DMS 273 treated with DMSO at 0.1 percent for 48 hours (cell line): Measurements from ENCODE around the gene CFD.
"Not testable (repeated sequence)": the region's sequence is repeated elsewhere in the genome, so short reads cannot be mapped to it uniquely, and the experiment has no call there.

ENCODE experiments used
- DNase-seq: peaks from one replicate; lab custom pipeline; 2025; lab: John Stamatoyannopoulos, UW

CFD gene

DNA sequence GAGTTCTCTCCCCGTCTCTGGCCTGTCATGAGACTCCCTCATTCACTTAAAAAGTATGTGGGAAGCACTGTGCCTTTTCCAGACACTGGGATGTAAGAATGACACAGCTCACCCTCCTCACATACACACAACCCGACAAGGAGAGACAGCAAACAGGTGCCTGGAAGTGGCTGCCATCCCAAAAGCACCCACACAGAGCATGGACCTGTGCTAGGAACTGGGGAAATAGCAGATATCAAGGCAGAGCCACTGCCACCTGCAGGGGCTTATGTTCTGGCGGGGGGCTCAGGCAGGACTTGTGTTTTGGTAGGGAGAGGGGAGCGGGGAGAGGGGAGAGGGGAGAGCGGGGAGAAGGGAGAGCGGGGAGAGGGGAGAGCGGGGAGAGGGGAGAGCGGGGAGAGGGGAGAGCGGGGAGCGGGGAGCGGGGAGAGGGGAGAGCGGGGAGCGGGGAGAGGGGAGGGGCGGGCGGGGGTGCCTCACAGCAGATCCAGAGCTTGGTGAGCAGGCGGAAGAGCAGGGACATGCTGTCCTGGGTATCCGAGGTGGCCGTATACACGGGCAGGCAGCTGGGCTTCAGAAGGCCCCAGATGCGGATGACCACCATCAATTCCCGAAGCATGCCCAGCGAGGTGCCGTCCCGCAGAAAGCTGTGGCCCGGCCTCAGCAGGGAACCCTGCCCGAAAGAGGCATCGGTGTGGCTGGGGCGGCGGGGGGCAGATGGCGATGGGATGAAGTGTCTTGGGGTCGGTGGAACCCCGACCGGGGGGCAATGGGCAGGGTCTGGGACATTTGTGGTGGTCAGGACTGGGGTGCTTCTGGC is 12.2 kb downstream of the CFD start:
- no peak for DNase-seq

DNA sequence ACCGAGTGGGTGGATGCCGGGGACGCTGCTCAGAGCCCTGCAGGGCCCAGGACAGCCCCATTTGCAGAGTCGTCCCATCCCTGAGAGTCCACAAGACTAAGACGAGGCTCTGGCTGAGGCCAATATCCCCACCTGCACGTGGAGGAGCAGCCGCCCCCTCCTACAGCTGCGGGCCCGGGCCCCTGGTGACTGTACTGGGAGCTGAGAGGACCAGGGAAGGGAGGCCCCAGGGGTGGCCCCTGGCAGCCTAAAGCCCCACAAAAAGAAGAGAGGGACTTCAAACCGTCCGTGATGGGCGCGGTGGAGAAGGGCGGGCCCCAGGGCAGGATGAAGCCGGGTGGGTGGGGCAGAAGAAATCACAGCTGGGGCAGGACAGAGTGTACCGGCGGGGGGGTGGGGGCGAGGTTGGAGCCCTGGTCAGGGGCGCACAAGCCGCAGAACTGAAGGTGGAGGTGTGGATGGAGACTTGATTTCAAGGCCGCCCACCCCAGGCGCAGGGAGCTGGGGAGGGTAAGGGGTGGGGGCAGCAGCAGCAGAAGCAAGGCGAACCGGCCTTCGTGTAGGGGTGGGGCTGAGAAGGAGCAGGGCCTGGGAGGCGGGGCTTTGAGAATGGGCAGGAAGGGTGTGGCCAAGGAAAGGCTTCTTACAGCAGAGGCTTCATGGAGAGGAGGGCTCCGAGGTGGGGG is 12.9 kb downstream of the CFD start:
- DNase-seq, result no peak

DNA sequence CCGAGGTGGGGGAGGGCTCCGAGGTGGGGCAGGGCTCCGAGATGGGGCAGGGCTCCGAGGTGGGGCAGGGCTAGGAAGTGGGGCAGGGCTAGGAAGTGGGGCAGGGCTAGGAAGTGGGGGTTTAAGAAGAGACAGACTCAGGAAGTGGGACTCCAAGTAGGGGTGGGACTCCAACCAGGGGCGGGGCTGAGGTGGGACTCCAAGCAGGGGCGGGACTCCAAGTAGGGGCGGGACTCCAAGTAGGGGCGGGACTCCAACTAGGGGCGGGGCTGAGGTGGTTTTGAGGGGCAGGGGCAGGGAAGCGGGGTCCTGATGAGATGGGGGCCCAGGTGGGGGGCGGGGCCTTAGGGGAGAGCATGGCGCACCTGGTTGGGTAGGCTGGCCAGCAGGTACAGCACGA is 13.6 kb downstream of the CFD start:
- DNase-seq, result no peak

DNA sequence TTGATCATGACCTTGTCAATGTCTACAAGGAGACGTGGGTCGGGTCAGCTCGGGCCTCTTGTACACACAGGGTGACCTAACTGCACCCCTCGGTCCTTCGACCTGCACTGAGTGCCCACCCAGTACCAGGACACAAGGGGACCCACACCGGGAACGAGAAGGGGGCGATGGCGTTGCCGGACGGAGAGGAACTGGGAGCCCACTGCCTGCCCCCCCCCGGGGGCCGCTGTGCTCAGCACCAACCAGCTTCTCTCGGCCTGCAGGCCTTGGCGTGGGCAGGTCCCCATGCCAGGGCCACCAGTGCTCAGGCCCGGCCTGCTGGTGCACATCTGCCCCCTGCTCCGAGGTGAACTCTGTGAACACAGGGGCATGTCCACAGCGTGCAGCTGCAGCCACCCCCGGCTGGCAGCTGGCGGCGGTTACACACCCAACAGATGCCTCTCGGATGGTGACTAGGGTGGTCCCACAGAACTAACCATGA is 14.1 kb downstream of the CFD start:
- no peak for DNase-seq

DNA sequence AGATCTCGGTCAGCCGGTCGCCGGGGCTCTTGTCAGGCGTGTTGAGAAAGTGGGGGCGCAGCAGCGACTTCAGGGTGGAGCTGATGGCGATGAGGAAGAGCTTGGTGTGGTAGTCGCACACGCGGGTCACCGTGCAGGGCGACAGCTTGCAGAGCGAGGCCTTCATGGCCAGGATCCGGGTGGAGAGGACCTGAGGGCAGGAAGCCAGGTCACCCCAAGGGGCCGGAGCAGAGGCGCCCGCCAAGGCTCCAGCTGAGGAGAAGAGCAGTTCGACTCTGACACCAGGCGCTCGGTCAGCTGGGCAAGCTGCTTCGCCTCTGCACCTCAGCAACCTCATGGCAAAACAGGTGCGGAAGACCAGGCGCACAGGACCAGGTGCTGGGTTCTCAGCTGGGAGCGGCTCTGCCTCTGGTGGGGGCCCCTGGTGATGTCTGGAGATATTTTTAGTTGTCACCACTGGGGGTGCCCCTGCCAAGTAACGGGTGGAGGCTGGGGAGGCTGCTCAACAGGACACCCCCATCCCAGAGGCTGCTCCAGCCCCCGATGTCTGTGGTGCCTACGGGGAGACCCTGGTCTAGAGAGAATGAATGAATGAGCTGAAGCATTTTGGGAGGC is 15.9 kb downstream of the CFD start:
- no peak for DNase-seq

DNA sequence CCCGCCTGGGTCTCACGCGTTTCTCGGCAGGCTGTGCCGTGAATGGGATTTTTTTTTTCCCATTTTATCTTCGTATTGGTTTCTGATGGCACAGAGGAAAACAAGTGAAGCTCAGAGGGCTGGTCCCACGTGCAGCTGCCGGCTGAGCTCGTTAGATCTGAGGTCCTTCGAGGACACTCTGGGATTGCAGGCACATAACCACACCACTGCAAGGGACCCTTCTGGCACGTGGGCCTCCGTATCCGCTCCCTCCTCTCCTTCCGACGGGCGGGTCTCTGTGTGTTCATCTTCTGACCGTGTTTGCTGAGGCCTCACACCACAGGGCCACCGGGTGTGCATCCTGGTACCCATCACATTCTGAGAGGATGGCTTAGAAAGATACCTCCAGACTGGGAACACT is 16.6 kb downstream of the CFD start:
- no peak for DNase-seq

DNA sequence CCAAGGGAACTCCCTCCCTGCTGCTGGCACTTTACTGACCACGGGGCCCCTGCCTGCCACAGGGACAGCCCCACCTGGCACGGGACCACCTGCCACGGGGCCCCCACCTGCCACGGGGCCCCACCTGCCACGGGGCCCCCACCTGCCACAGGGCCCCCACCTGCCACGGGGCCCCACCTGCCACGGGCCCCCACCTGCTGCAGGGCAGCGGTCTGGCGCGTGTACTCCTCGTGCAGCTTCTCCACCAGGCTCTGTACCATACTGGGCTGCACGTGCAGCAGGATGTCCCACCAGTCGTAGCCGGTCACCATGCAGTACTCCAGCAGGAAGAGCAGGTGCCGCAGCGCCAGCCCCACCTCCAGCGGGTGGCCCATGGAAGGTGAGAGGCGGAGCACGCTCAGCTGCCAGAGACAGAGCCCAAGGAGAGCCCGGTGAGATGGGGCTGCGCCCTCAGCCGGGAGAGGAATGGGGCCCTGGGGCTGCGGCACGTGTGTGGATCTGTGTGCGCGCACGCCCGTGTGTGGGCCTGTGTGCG is 17.4 kb downstream of the CFD start:
- DNase-seq, result no peak

DNA sequence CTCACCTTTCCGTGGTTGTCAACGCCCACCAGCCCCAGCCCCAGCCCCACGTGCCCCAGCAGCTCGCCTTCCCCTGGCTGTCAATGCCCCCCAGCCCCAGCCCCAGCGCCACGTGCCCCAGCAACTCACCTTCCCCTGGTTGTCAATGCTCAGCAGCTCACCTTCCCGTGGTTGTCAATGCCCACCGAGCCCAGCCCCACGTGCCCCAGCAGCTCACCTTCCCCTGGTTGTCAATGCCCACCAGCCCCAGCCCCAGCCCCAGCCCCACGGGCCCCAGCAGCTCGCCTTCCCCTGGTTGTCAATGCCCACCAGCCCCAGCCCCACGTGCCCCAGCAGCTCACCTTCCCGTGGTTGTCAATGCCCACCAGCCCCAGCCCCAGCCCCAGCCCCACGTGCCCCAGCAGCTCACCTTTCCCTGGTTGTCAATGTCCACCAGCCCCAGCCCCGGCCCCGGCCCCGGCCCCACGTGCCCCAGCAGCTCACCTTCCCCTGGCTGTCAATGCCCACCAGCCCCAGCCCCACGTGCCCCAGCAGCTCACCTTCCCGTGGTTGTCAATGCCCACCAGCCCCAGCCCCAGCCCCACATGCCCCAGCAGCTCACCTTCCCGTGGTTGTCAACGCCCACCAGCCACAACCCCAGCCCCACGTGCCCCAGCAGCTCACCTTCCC is 18.7 kb downstream of the CFD start:
- DNase-seq, result not testable (repeated sequence)

DNA sequence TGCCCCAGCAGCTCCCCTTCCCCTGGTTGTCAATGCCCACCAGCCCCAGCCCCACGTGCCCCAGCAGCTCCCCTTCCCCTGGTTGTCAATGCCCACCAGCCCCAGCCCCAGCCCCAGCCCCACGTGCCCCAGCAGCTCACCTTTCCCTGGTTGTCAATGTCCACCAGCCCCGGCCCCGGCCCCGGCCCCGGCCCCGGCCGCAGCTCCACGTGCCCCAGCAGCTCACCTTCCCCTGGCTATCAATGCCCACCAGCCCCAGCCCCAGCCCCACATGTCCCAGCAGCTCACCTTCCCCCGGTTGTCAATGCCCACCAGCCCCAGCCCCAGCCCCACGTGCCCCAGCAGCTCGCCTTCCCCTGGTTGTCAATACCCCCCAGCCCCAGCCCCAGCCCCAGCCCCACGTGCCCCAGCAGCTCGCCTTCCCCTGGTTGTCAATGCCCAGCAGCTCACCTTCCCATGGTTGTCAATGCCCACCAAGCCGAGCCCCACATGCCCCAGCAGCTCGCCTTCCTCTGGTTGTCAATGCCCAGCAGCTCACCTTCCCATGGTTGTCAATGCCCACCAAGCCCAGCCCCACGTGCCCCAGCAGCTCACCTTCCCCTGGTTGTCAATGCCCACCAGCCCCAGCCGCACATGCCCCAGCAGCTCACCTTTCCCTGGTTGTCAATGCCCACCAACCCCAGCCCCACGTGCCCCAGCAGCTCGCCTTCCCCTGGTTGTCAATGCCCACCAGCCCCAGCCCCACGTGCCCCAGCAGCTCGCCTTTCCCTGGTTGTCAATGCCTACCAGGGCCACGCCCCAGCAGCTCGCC is 19.5 kb downstream of the CFD start:
- DNase-seq, result not testable (repeated sequence)

DNA sequence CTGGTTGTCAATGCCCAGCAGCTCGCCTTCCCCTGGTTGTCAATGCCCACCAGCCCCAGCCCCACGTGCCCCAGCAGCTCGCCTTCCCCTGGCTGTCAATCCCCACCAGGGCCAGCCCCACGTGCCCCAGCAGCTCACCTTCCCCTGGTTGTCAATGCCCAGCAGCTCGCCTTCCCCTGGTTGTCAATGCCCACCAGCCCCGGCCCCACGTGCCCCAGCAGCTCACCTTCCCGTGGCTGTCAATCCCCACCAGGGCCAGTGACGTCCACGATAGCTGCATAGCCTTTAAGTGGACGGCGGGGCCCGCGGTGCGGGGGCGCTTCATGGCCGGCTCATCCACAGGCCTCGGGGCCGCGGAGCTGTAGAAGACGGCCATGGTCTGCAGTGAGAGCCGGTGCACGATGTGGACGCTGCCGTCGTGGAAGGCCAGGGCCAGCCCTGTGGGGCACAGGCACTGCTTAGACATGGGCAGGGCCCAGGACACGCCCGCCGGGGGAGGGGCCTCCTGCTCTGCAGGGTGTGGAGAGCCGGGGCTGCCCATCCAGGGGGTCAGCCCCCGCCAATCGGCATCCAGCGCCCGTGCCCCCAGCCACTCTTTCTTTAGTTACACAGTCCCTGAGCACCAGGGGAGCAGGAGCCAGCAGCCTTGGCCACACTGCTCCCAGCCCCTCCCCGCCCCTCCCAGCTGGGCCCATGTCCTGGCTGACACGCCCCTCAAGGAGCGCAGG is 20.4 kb downstream of the CFD start:
- no peak for DNase-seq

DNA sequence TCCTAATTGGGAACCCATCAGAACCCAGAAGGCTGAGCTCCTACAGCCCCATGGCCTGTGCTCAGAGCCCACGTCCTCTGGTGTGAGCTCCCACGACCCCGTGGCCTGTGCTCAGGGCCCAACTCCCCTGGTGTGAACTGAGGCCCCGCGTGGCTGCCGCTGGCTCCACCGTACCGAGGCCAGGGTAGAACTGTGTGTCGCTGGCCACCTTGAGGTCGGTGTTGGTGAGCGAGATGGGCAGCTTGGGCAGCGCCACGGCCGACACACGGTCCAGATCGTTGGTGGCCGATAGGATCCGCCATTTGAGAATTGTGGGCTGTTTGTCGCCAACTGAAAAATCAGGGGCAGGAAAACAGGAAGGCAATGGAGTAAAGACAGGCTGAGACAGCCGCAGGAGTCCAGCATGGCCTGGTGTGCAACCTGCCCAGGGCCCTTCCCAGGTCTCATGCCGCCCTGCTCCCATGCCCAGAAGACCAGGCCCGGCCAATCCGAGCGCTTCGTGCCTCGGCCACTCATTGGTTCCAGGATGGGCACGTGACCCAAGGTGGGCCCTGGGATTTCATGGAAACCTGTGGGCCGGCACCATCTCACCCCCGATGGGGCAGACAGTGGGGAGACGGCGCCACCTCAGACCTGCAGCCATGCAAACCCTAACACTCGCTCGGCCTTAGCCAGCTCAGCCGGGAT is 22.1 kb downstream of the CFD start:
- DNase-seq, result no peak

DNA sequence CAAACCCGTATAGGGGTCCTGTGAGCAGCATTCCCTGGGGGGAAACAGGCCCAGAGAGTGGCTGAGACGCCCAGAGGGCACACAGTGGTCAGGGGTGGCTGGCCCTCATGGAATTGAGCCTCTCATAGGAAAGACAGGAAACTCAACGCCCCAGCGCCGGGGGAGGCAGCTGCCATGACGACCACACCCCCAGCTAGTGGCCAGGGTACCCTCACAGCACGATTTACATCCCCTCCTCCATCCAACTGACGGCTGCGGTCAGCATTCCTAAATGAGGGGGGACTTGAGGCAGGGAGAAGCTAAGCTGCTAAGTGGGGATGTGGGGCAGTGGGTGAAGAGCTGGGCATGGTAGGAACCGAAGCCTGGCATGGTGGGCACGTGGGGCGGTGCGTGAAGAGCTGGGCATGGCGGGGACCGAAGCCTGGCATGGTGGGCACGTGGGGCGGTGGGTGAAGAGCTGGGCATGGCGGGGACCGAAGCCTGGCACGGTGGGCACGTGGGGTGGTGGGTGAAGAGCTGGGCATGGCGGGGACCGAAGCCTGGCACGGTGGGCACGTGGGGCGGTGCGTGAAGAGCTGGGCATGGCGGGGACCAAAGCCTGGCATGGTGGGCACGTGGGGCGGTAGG is 23.5 kb downstream of the CFD start:
- no peak for DNase-seq

DNA sequence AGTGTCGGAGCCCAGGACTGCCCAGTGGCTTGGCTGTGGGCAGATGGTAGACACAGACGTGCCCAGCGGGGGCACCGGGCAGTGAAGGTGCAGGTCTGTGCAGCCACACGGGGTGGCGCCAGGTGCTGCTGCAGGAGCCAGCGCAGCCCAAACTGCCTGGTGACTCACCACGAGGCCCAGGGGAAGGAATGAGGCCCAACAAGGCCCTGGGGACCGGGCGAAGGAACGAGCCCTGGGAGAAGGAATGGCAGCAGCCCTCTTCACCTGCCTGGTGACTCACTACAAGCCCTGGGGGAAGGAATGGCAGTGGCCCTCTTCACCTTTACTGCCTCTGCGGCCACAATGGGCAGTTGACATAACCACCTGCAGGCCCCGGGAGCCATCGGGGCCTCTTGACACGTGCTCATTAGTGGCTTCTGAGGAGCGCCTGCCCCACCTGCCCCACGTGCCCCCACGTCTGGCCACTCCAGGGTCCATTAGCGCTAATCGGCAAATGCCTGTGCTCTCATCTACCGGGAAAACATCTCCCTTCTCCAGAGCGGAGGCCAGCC is 24.3 kb downstream of the CFD start:
- no peak for DNase-seq

DNA sequence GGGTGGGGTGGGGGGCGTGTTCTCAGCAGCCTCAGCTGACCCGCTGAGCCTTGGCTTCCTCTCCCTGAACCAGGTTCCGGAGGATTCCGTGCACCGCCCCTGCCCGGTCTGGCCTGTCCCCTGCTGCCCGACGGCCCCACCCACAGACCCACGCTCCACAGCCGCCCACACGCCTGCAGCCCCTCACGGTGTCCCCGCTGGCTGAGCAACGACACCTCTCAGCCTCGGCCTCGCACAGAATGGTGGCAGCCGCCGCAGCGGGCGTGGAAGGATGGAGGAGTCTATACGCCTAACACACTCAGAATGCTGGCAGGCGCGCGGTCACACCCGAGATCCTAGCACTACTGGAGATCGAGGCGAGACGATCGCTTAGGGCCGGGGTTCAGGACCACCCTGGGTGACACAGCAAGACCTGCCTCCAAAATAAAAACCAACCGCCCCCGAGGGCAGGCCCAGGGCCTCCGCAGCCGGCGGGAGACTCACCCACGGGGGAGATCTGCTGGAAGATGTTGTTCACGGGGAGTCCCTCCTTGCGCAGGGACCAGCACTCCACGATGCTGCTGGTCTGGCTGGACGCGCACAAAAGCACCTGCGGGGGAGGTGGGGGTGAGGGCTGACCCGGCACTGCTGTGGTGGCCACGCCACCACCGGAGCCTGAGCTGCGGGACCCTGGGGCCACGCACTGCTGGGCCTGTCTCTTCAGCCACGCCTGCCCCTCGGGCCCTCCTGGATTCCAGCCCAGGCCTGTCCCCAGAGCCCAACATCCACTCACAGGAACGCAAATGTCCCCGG is 25.2 kb downstream of the CFD start:
- DNase-seq, result no peak

DNA sequence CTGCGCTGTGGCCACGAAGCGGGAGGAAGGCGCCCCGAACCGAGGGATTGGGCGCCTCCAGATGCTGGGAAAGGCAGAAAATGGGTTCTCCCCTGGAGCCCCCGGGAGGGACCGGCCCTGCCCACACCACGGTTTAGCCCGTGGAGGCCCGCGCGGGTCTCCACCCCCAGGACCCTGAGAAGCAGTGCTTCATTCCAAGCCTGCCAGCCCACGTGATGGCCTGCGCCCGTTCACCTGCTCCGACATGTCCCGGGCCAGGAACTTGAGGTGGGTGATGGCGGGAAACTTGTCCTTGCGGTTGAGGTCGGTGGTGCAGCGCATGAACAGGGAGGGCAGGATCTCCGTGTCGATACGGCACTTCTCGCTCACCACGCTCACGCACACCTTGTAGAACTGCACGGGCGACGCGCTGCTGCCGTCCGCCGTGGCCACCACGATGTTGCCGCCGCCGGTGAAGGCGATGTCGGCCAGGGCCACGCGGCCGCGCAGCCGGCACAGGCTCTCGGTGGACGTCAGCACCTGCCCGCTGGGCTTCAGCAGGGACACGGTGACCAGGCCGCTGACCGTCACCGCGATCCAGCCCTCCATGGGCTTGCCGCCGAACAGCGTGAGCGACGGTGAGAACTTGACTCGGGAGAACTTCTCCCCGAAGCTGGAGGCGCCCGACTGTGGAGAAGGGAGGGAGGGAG is 26.2 kb downstream of the CFD start:
- no peak for DNase-seq

DNA sequence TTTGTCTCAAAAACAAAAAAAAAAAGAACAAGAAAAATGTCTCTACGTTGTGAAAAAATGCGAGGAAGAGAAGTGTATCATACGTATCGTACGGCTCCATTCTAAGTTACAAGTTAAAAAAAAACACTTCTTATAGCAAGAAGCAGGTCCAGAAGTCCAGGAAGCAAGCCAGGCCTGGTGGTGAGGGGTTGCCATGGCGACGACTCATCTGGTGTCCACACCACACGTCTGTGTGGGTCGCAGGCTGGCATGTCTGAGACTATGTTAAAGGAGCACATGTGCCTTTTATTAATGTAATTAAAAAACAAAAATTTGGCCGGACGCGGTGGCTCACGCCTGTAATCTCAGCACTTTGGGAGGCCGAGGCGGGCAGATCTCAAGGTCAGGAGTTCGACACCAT is 27.6 kb downstream of the CFD start:
- DNase-seq, result no peak

DNA sequence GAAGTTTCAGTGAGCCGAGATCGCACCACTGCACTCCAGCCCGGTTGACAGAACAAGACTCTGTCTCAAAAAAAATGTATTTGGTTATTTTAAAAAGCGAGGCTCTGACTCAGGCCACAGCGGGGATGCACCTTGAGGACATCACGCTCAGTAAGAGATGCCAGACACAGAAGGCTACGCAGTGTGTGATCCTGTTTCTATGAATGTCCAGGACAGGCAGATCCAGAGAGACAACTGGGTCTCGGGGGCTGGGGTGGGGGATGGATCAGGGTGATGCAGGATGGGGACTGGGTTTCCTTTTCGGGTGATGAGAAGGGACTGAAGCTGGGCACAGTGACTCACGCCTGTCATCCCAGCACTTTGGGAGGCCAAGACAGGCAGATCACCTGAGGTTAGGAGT is 28.1 kb downstream of the CFD start:
- no peak for DNase-seq
